Measurements from ENCODE around the gene RALGPS1. TPM values are rescaled to one million over a fixed set of nuclear protein-coding genes. Genes with fewer than 3 reads are reported as not detected.

RALGPS1 gene
- total RNA-seq, 4 donors from 2014 or later: 4.7 to 18.1 (median 5.0) TPM

- TF ChIP-seq, protein P1, sequence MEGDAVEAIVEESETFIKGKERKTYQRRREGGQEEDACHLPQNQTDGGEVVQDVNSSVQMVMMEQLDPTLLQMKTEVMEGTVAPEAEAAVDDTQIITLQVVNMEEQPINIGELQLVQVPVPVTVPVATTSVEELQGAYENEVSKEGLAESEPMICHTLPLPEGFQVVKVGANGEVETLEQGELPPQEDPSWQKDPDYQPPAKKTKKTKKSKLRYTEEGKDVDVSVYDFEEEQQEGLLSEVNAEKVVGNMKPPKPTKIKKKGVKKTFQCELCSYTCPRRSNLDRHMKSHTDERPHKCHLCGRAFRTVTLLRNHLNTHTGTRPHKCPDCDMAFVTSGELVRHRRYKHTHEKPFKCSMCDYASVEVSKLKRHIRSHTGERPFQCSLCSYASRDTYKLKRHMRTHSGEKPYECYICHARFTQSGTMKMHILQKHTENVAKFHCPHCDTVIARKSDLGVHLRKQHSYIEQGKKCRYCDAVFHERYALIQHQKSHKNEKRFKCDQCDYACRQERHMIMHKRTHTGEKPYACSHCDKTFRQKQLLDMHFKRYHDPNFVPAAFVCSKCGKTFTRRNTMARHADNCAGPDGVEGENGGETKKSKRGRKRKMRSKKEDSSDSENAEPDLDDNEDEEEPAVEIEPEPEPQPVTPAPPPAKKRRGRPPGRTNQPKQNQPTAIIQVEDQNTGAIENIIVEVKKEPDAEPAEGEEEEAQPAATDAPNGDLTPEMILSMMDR (IDR thresholded peaks at IDR 0.05; ENCODE audit: low read depth): no peak
These were observed 344.3 kb downstream of the RALGPS1 start for GRCh38 chr9:127258606-127259471.

DNA sequence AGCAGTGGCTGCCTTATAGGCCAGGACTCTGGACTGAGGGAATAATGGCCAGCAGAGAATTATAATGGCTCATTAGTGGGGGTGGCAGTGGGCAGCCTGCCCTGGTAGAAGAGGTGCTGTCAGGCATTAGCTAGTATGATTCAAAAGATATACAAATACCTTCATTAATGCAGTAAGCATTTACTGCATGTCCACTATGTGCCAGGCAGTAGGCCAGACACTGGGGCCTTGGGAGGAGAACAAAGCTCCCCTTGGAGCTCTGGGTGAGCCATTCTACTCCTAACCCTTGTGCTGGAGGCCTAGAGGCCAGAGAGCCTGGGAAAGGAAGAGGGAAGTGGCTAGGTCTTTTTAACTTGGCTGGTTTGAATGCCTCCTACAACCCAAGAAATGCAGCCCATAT is 348.0 kb downstream of the RALGPS1 start:
- TF ChIP-seq, protein P1 (IDR thresholded peaks at IDR 0.05; ENCODE audit: low read depth): no peak

DNA sequence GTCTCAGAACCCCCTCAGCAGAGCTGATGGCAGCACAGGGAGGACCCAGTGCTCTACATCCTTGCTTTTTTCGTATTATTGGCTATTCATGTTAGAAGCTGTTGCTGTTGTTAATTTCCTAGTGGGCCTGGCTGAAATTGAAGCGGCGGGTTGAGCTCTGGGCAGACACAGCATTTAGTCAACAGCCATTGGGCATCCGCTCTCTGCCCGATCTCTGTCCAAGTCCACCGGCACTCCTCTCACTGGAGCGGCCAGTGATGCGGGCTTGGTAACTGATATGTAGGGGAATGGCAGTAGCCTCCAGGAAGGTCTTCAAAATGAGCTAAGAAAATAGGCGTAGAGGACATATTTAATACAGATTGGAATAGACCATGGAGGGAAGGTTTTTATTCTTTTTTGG is 348.7 kb downstream of the RALGPS1 start:
- TF ChIP-seq, protein P1 (IDR thresholded peaks at IDR 0.05; ENCODE audit: low read depth): no peak

DNA sequence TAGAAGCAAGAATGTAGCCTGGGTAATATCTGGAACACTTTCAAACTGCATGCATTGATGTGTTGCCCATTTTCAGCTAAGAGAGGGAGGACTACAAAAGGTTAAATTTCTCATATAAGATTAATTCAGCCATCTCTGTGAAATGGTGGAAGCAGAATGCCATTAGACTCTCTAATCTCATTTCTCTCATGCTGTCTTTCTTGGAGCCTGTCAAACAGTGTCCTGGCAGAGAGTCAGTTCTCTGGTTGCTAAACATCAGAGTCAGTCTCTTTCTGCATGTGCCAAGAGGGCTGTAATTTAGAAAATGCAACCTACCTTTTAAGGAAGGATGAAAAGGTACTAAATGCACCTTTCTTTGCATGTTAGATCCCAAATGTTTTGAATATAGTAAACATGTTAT is 349.1 kb downstream of the RALGPS1 start:
- TF ChIP-seq, protein P1 (IDR thresholded peaks at IDR 0.05; ENCODE audit: low read depth): no peak

DNA sequence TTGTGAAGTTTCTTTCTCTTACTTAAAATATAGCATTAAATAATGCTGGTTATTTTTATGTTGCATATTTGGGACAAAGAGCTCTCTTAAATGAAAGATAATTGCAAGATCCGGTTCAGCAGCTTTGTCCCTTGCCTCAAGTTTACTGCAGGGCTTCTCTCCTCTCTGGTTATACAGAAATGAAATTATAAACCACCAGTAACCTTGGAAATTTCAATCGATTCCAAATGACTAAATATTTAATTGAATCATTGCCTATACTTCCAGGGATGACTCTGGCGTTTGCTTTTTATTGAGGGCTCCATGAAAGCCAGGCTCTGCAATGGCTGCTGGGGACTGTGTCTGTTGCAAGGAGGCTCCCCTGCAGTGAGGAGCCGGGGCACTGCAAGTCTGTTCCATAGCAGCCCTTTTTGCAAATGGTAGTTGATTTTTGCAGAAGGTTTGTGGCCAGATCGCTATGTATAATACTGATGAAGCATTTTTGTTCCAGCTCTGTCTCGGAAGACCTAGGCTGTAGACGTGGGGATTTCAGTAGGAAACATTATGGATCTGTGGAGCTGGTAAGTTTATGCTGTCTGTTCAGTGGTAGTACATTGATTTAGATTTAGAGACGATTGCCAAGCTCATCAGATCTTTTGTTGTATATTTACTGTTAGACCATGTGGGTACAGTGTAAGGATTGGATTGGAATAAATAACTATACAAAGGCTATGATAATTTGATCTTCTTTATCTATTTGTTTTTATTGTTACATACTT is 350.1 kb downstream of the RALGPS1 start, which contains the start of gene GARNL3:
Gene GARNL3 (plus strand): TSS at position 313 of the 758 bp plus-strand sequence. CDS start 104 bp downstream, at position 417.
- TF ChIP-seq, protein P1 (IDR thresholded peaks at IDR 0.05; ENCODE audit: low read depth): no peak

DNA sequence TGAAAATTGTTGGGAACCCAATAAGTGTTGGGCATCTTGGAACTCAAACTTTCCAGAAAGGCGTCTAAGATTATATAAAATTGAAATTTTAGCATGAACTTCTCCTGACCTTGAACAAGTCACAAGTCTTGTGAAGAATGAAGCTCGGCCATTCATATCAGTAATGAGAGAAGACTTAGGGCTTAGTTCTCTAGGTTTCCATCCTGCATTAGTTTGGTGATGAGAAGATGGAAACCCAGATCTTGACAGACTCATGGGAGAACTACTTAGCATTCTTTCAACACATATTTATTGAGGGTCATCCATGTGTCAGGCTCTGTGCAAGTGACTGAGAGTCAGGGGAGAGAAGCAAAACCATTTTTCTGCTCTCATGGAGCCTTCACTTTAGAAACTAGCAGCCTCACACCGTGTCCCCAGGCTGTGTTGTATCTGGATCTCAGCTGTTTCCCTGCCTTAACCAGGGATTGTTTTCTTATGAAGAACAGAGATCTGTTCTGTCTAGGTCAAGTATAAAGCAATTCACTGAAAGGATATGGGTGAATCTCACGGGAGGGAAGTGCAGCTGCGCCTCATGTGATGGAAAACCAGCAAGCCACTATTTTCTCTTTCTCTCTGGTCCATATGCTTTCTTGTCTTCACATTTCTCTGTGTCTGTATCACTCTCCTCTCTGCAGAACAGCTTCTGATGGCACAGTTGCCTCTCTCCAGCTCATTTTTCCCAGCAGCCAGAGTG is 353.4 kb downstream of the RALGPS1 start:
- TF ChIP-seq, protein P1 (IDR thresholded peaks at IDR 0.05; ENCODE audit: low read depth): no peak

Measured in subcutaneous adipose tissue (tissue), 4 donors.